CD8-positive, alpha-beta memory T cell (primary cell): ENCODE data around the gene METTL16. TPM values are rescaled to one million over a fixed set of nuclear protein-coding genes. Genes with fewer than 3 reads are reported as not detected.

Experiments used
- CTCF ChIA-PET: fragments of 350-600 bp; sonication (Branson Sonifier 250); formaldehyde crosslinking; loops from one replicate; lab custom pipeline; 2021; ENCODE audit warnings: antibody characterized with exemption; lab: Charles Lee
- POLR2A ChIA-PET: fragments of 350-600 bp; sonication (Branson Sonifier 250); formaldehyde crosslinking; loops from one replicate; lab custom pipeline; 2021; ENCODE audit warnings: antibody characterized with exemption; lab: Charles Lee
- DNase-seq, 5 donors: peaks; one replicate each; pipeline versions ENCODE4 v3.0.0 to v3.0.0-alpha.2; 2020 to 2022; ENCODE audit warnings: mixed read lengths in 1 of 5
- H3K27ac ChIP-seq: one replicate; pipeline ENCODE4 v1.7.0; 2013; ENCODE audit warnings: low read depth, mild to moderate bottlenecking, low read length, moderate library complexity
- H3K27me3 ChIP-seq: 2 replicates; pipeline ENCODE4 v1.7.0; 2013; ENCODE audit warnings: low read length, mild to moderate bottlenecking; ENCODE audit not compliant: insufficient read depth, poor library complexity, severe bottlenecking
- H3K36me3 ChIP-seq: 2 replicates; pipeline ENCODE4 v1.7.0; 2013; ENCODE audit warnings: mild to moderate bottlenecking, low read length, moderate library complexity; ENCODE audit not compliant: insufficient read depth
- H3K4me1 ChIP-seq: 2 replicates; pipeline ENCODE4 v1.7.0; 2013; ENCODE audit warnings: mild to moderate bottlenecking, low read length, moderate library complexity; ENCODE audit not compliant: insufficient read depth
- H3K4me3 ChIP-seq: 2 replicates; pipeline ENCODE4 v1.7.0; 2013; ENCODE audit warnings: mild to moderate bottlenecking, low read length
- H3K9me3 ChIP-seq: 2 replicates; pipeline ENCODE4 v1.7.0; 2013; ENCODE audit warnings: mild to moderate bottlenecking, low read length
- H3K27ac Mint-ChIP-seq, 8 donors: one replicate each; pipeline ENCODE4 v1.8.0; 2020 to 2021; ENCODE audit warnings: mixed read lengths in 8 of 8, mild to moderate bottlenecking in 6 of 8, inconsistent platforms in 3 of 8, moderate library complexity in 3 of 8
- H3K27me3 Mint-ChIP-seq, 2 donors: one replicate each; pipeline ENCODE4 v1.8.0; 2020 to 2021; ENCODE audit warnings: mixed read lengths in 2 of 2, mild to moderate bottlenecking in 1 of 2, moderate library complexity in 1 of 2
- H3K36me3 Mint-ChIP-seq, 3 donors: one replicate each; pipeline ENCODE4 v1.8.0; 2020 to 2021; ENCODE audit warnings: mixed read lengths in 3 of 3, inconsistent platforms in 1 of 3, mild to moderate bottlenecking in 1 of 3
- H3K4me1 Mint-ChIP-seq, 3 donors: one replicate each; pipeline ENCODE4 v1.8.0; 2020 to 2021; ENCODE audit warnings: mixed read lengths in 3 of 3, inconsistent platforms in 1 of 3, mild to moderate bottlenecking in 1 of 3
- H3K4me3 Mint-ChIP-seq, 7 donors: one replicate each; pipeline ENCODE4 v1.8.0; 2020 to 2021; ENCODE audit warnings: mixed read lengths in 7 of 7, mild to moderate bottlenecking in 6 of 7, moderate library complexity in 4 of 7, inconsistent platforms in 2 of 7
- H3K9me3 Mint-ChIP-seq, 5 donors: one replicate each; pipeline ENCODE4 v1.8.0; 2020 to 2022; ENCODE audit warnings: mixed read lengths in 5 of 5, mild to moderate bottlenecking in 3 of 5, moderate library complexity in 2 of 5, inconsistent platforms in 1 of 5
- polyA plus RNA-seq: library from polyadenylated mRNA; unstranded; fragments of 300-500 nt; fragmentation: Illumina TruSeq; gene quantifications from one replicate; pipeline ENCODE4 v1.2.3, GENCODE V29; 2021
- total RNA-seq, 2 experiments: library from RNA; stranded (reverse); gene quantifications; one replicate each; pipeline ENCODE4 v1.2.3, GENCODE V29; 2021

The METTL16 gene
- total and polyA plus RNA-seq, 3 experiments from 2014 or later = 30.3 to 72.0 (median 67.2) TPM

DNA sequence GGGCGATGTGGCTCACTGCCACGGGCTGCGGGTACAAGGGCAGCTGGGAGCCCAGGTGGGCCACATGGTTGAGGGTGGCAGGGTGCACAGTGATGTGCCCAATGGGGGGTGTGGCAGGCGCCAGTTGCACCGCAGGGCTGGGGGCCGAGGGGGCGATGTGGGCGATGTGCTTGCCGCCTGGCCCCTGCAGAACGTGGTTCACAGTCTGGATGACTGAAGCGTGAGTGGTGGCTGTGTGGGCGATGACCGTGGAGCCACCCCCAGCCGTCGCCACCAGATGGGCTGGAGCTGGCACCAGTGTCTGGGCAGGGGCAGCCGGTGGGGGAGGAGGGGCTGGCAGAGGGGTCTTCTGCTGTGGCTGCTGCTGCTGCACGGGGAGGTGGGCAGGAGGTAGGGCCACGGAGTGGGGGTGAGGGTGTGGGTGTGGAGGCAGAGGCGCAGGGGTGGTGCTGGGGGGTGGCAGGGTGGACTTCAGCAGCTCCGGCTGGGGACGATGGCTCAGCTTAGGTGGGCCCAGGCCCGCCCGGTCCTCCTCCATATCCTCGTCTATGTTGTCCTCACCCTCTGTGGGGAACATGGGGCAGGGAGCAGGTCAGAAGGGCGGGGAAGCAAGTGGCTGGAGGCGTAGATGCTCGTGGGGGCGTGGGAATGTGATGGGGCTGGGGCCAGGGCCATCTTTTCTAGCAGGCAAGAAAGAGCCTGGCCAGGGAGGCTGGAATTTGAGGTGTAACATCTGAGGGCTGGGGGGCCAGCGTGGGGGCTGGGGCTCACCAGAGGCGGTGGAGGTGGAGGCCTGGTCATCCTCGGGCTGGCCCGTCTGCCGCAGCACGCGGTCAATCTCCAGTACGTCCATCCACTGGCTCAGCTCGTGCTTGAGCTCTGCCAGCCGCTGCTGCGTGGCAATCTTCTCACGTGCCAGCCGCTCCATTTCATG is 124.3 kb downstream of the METTL16 start:
- H3K36me3 Mint-ChIP-seq = peaks cover 0 to 45% (median 4%) of the 10 kb centered on the region in 3 donors
- no peaks in the 10 kb centered on the region for H3K9me3 Mint-ChIP-seq
- H3K27me3 ChIP-seq = no peaks in the 10 kb centered on the region
- peaks cover 24% of the 10 kb centered on the region for H3K4me1 ChIP-seq
- peaks cover 0 to 1% of the 10 kb centered on the region in 2 donors for H3K27me3 Mint-ChIP-seq
- H3K27ac ChIP-seq = no peak overlapping the region
- H3K27ac Mint-ChIP-seq = no peak overlapping the region
- no peak for DNase-seq
- H3K9me3 ChIP-seq = no peaks in the 10 kb centered on the region
- no peak overlapping the region for H3K4me3 Mint-ChIP-seq
- H3K4me1 Mint-ChIP-seq = peaks cover 10 to 44% (median 23%) of the 10 kb centered on the region in 3 donors
- POLR2A ChIA-PET = interaction anchor here (0.6 kb wide), 1 partner anchor 65 kb away, joined by 5 read pairs; no protein-coding TSS in a partner anchor
- H3K4me3 ChIP-seq = no peak overlapping the region
- H3K36me3 ChIP-seq = no peaks in the 10 kb centered on the region
- CTCF ChIA-PET = interaction anchor here (1.8 to 7.3 kb wide), 2 partner anchors 29 to 30 kb away, joined by 8 to 250 read pairs; no protein-coding TSS in a partner anchor

DNA sequence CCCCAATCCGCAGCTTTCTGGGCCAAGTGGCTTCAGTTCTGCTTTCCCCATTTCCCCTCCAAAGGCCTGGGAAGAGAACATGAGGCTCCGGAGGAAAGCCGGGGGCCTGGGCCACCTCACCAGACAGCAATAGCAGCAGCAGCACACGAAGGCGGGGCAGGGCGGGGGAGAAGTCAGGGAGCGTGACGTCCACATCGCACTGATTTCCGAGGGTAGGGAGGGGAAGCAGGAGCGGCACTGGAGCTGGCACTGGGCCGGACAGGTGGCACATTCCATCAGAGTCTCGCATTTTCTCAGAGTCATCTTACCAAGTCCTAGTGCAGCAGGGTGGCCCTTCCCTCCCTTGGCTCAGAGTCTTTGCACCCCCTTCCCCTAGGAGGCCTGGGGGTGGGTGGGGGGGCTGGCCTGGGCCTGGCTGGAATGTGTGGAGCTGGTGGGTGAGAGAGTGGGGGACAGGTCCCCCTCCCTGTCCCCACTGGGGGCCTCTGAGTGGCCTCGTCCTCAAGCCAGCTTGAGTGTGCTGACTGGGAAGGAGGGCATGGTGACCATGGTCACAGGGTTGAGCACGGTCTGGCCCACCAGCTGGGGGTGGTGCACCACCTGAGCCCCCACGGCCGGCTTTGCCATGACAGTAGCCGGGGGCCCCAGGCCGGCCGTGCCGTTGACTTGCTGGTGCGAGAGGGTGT is 125.1 kb downstream of the METTL16 start:
- H3K4me3 Mint-ChIP-seq = no peak overlapping the region
- Histone ChIP-seq H3K36me3 (no peaks in the 10 kb centered on the region), H3K27ac (no peak overlapping the region), H3K27me3 (no peaks in the 10 kb centered on the region), H3K9me3 (no peaks in the 10 kb centered on the region), H3K4me1 (peaks cover 16% of the 10 kb centered on the region), H3K4me3 (no peak overlapping the region)
- H3K27me3 Mint-ChIP-seq = peaks cover 0 to 1% of the 10 kb centered on the region in 2 donors
- DNase-seq = no peak
- H3K4me1 Mint-ChIP-seq = peaks cover 2 to 36% (median 15%) of the 10 kb centered on the region in 3 donors
- CTCF ChIA-PET = interaction anchor here (7.3 kb wide), 1 partner anchor 31 kb away, joined by 250 read pairs; no protein-coding TSS in a partner anchor
- peaks cover 0 to 43% (median 4%) of the 10 kb centered on the region in 3 donors for H3K36me3 Mint-ChIP-seq
- POLR2A ChIA-PET = no interaction called here
- H3K9me3 Mint-ChIP-seq = no peaks in the 10 kb centered on the region
- H3K27ac Mint-ChIP-seq = peak overlapping the region in 3 of 8 donors; percentile 19 to 41 (median 23)

DNA sequence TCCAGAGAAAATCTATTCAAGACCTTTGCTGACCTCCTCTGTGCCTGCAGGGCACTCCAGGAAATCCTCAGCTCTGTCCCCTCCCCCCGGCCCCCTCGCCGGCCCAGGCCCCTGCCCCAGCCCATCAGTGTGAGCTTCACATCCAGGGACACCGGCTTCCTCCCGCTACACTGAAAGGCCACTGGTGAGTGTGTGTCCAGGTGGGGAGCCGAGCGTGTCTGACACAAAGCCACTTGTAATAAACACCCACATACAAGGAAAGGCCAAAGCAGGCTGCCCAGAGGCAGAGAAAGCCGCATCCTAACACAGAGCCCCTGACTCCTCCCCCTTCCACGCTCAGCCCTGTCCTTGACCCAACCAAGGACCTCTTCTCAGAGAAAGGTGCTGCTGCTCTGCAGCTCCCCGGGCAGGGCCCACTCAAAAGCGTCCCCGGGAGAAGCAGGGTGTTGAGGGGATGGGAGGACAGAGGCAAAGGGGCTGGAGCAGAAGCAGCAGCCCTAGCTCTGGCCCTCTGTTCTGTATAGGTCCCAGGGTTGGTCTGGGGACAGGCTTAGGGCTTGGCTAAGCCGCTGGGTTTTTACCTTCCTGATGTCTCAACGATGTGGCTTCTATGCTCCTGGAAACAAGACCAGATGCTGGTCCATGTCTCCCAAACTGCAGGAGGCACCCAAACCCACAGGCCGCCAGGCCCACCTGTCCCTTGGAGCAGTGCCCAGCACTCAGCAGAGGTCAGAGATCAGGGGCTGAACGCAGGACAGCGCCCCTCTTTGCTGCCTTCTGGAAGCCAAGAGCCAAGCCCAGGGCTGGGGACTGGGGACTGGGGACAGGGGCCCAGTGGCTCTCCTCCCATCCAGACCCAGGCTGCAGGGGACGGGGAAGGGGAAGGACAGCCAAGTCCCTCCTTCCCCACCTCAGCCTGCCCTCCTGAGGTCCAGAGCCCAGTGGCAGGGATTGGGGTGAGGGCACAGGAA is 126.2 kb downstream of the METTL16 start:
- Histone ChIP-seq H3K36me3 (no peaks in the 10 kb centered on the region), H3K9me3 (no peaks in the 10 kb centered on the region), H3K27me3 (no peaks in the 10 kb centered on the region), H3K27ac (no peak overlapping the region), H3K4me1 (peaks cover 6% of the 10 kb centered on the region), H3K4me3 (no peak overlapping the region)
- H3K9me3 Mint-ChIP-seq = no peaks in the 10 kb centered on the region
- peaks cover 0 to 47% (median 4%) of the 10 kb centered on the region in 3 donors for H3K36me3 Mint-ChIP-seq
- peaks cover 0 to 29% (median 12%) of the 10 kb centered on the region in 3 donors for H3K4me1 Mint-ChIP-seq
- CTCF ChIA-PET = interaction anchor here (7.3 kb wide), 1 partner anchor 32 kb away, joined by 250 read pairs; no protein-coding TSS in a partner anchor
- no peak overlapping the region for H3K4me3 Mint-ChIP-seq
- POLR2A ChIA-PET = no interaction called here
- H3K27me3 Mint-ChIP-seq = peaks cover 0 to 1% of the 10 kb centered on the region in 2 donors
- DNase-seq = no peak
- H3K27ac Mint-ChIP-seq = no peak overlapping the region

DNA sequence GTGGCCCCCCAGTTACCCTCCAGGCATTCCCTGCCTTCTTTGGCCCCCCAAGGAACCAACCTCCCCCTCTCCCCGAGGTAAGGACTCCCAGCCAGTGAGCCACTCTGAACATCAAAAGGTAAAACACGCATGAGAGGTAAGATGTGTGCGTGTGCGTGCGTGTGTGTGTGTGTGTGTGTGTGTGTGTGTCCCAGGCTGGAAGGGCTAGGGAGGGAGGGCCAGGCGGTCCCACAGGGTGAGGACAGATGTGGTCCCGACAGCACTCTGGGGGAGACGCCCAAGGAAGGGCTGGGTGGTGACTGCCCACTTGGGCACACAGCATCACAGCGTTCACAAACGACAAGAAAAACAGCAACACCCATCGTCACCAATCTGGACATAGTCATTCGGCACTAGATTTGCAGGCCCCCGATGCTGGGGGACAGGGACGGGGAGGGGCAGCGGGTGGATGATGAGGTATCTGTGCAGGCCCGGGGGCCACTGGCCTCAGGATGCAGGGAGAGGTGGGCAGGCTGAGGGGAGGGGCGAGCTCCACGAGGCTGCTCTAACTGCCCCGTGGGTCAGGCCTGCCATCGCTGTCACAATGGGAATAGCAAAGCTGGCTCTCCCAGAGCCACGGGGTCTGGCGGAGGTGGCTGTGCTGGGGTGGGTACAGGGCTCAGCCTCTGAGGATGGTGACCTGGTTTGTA is 127.1 kb downstream of the METTL16 start:
- no peaks in the 10 kb centered on the region for H3K36me3 ChIP-seq
- ChIA-PET CTCF (interaction anchor here (0.6 to 7.3 kb wide), 4 partner anchors 7 to 630 kb away, joined by 3 to 250 read pairs (median 42); no protein-coding TSS in a partner anchor), POLR2A (interaction anchor here (1.2 kb wide), 1 partner anchor 31 kb away, joined by 4 read pairs; no protein-coding TSS in a partner anchor)
- no peaks in the 10 kb centered on the region for H3K4me1 ChIP-seq
- Mint-ChIP-seq H3K27ac (peak overlapping the region in 1 of 8 donors; percentile 79), H3K4me1 (peaks cover 0 to 21% (median 9%) of the 10 kb centered on the region in 3 donors), H3K9me3 (no peaks in the 10 kb centered on the region), H3K27me3 (peaks cover 0 to 1% of the 10 kb centered on the region in 2 donors), H3K36me3 (peaks cover 0 to 52% (median 4%) of the 10 kb centered on the region in 3 donors), H3K4me3 (no peak overlapping the region)
- no peak for DNase-seq
- H3K27me3 ChIP-seq = no peaks in the 10 kb centered on the region
- no peaks in the 10 kb centered on the region for H3K9me3 ChIP-seq
- no peak overlapping the region for H3K27ac ChIP-seq
- H3K4me3 ChIP-seq = no peak overlapping the region

DNA sequence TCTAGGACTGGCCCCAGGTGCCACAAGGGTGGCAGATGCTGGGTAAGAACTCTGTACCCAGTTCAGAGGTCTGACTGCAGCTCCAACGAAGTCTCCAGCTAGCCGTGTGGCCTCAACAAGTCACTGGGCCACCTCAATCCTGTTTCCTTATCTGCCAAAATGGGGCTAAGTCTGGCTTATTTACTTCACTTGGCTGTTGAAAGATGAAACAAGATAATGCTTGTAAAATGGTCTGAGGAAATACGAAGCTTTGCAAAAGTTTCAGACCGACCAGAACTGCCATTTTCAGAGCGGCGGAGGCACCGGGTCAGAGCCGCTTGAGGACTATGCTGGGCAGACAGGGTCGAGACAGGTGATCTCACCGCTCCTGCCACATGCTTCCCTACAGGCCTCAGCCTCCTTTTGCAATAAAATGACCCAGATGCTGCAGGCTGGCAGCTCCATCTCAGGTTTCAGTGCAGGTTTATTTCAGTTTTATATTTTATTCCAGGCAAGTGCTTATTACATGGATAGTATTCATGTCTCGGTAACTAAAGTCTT is 128.0 kb downstream of the METTL16 start:
- no peak for DNase-seq
- peaks cover 0 to 54% (median 4%) of the 10 kb centered on the region in 3 donors for H3K36me3 Mint-ChIP-seq
- Histone ChIP-seq H3K27me3 (no peaks in the 10 kb centered on the region), H3K4me1 (no peaks in the 10 kb centered on the region), H3K4me3 (no peak overlapping the region), H3K9me3 (no peaks in the 10 kb centered on the region), H3K36me3 (no peaks in the 10 kb centered on the region), H3K27ac (peak overlapping the region; percentile 39)
- CTCF ChIA-PET = interaction anchor here (0.6 to 7.3 kb wide), 11 partner anchors 8 to 631 kb away, joined by 3 to 250 read pairs (median 14); no protein-coding TSS in a partner anchor
- peak overlapping the region in 6 of 8 donors; percentile 29 to 98 (median 57) for H3K27ac Mint-ChIP-seq
- H3K4me1 Mint-ChIP-seq = peaks cover 0 to 14% (median 6%) of the 10 kb centered on the region in 3 donors
- POLR2A ChIA-PET = interaction anchor here (1.2 to 2.6 kb wide), 5 partner anchors 9 to 128 kb away, joined by 4 to 14 read pairs (median 4); partner anchors contain the start of gene METTL16
- H3K9me3 Mint-ChIP-seq = no peaks in the 10 kb centered on the region
- peaks cover 0 to 1% of the 10 kb centered on the region in 2 donors for H3K27me3 Mint-ChIP-seq
- no peak overlapping the region for H3K4me3 Mint-ChIP-seq

DNA sequence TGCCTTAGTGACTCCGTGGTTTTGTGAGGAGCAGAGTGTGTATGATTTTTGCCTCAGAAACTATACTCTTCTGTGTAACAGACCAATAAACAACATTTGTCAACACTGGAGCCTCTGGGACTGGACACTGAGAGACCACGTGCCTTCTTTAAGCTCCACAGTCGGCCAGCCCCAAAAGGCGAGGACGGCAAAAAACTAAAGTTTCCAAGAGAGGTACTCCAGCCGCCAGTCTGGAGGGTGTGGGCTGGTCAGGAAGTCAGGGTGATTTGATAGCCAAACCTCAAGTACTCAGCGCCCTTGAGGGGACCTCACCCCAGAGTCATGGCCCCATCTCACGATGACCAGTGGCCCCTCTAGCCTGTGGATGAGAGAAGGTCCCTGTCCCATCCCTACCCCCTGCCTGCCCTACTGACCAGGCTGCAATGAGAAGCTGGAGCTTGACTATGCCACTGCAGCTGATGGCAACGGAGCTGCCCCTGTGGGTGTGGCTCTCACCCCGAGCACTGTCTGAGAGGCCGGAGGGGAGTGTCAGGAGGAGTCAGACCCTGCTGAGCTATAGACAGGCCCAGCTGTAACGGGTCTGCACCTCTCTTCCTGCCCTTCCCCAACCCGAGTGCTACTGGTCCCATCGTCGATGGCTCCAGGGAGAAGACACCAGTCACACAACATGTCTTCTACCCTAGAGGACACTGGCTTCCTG is 130.6 kb downstream of the METTL16 start:
- Mint-ChIP-seq H3K9me3 (no peaks in the 10 kb centered on the region), H3K27me3 (peaks cover 0 to 1% of the 10 kb centered on the region in 2 donors), H3K4me1 (peaks cover 0 to 7% (median 3%) of the 10 kb centered on the region in 3 donors), H3K4me3 (no peak overlapping the region), H3K27ac (peak overlapping the region in 3 of 8 donors; percentile 42 to 73 (median 47)), H3K36me3 (peaks cover 0 to 53% (median 0%) of the 10 kb centered on the region in 3 donors)
- CTCF ChIA-PET = interaction anchor here (1.2 to 7.3 kb wide), 9 partner anchors 11 to 456 kb away, joined by 3 to 250 read pairs (median 14); no protein-coding TSS in a partner anchor
- Histone ChIP-seq H3K27me3 (no peaks in the 10 kb centered on the region), H3K4me1 (no peaks in the 10 kb centered on the region), H3K27ac (no peak overlapping the region), H3K36me3 (no peaks in the 10 kb centered on the region), H3K4me3 (no peak overlapping the region), H3K9me3 (no peaks in the 10 kb centered on the region)
- DNase-seq = no peak
- POLR2A ChIA-PET = interaction anchor here (1.1 to 2.6 kb wide), 3 partner anchors 18 to 35 kb away, joined by 3 to 14 read pairs (median 14); no protein-coding TSS in a partner anchor
